HL-60/S4 treated with phorbol 12-myristate 13-acetate at 8.2 ng/mL for 4 days and 3 days (cell line): ENCODE data around the gene CAPN10.

Experiments
- in situ Hi-C: fragments of 300-500 bp; cut with MboI; formaldehyde crosslinking; loops from 2 replicates; pipeline ENCODE4 v1.15.0; 2022; ENCODE audit warnings: low sequenced_read_pairs

Gene CAPN10

DNA sequence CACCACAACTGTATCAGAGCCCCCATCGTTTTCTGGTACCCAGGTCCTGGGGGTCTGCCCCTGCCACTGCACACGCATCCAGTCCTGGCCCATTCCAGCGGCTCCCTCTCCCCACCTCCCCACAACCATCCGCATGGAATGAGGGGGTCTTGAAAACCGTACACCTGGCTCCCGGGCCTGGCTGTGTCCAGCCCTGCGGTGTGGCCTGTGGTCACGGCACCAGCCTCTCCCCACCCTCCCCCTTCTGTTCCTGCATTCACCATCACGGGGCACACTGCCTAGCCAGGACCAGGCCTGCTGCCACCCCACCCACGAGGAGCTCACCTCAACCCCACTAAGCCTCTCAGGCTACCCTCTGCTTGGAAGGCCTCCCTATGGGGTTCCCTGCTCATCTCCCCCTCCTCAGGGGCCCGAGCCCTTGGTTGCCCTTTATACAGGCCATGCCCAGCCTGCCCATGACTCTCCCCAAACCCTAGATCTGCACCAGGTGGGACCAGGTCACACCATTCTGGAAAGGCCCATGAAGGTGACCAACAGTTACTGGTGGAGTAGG, 50.1 kb downstream of the CAPN10 start:
- in situ Hi-C loops, result no loop called here

DNA sequence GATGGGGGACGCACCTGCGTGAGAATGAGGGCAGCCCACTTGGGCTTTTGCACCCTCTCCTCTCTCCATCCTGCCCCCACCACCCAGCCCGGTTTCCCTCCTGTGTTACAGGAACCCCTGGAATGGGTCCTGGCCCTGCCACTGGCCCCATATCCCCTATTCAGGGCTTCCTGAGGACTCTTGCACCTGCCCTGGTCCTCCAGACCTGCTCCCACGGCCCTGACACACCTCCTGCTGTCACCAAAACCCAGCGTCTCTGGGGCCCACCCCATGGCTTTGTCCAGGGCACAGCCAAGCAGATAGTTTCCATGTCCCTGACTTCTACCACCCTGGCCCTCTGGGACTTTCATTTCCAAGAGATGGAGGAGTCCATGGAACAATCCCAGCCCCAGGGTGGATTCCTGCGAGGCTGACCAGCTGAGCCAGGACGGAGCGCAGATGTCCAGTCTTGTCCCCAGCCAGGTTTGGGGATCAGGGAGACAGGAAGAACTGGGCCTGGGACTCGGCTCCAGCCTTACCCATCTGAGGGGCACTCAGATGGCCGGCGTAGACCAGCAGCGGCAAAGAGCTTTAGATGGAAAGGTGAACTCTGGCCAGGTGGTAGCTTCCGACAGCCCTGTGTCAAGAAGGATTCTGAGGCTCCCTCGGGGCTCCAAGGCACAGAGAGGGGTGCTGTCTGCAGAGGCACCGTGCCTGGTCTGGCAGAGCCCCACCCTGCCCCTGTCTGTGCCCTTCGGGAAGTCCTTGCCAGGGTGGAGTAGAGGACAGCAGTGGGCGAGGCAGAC, 50.8 kb downstream of the CAPN10 start:
- in situ Hi-C loops, result no loop called here

DNA sequence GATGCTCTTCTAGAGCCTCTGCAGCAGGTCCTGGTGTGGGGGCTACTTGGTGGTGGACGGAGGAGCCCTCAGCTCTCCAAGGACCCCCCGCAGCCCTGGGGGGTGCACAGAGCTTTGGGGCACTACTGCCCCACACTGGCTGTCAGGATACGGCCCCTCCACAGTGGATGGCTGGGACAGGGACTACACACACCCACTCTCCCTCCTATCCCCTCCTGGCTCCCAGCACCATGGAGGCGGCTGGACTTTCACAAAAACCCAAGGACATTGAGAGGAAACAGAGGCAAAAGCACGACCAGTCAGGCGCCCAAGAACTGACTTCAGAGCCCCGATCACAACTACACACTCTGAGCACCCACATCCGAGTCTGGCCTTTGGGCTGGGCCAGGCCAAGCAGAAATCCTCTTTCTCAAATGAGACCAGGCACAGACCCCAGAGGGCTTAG, 51.4 kb downstream of the CAPN10 start:
- in situ Hi-C loops, result no loop called here

DNA sequence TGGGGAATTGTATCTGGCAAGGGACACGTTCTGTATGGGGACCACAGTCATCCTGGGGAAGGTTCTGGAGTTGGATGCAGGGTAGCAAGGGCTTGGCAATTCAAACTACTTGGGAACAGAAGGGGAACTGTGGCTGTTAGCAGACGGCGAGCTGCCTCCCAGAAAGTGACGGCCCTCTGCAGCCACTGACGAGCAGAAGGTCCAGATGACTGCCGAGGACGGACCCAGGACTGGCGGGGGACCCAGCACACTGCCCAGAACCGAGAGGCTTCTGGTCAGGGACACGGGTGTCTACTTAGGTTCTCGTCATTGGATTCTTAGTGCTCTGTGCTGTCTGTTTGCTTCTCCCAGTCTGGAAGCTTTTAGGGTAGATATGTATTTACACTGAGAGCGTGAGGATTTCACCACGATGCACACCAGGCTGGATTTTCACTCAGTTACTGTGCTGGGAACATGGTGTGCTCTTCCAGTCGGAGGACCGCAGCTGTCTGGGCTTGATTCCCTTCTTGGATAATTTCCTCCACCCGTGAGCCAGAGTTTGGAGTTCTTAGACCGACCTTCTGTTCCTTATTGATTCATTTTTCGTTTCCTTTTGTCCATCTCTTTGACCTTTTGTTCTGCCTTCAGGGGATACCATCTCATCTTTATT, 52.1 kb downstream of the CAPN10 start:
- in situ Hi-C loops, result no loop called here

DNA sequence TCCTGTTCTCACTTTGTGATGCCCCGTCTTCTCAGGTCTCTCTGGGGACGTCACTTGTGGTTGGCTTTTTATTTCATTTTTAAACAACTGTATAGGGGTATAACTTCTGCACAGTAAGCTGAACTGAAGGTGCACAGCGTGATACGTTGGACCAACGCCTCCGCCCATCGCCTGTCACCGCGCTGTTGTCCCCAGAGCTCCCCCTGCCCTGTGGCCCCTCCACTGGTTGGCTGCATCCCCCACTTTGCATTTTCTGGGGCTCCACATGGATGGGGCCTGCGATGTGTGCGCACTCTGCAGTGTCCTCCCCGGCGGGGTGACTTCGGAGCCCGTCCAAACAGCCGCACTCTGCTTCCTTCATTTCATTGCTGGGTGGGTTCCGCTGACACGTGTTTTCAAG, 53.0 kb downstream of the CAPN10 start:
- in situ Hi-C loops, result no loop called here

DNA sequence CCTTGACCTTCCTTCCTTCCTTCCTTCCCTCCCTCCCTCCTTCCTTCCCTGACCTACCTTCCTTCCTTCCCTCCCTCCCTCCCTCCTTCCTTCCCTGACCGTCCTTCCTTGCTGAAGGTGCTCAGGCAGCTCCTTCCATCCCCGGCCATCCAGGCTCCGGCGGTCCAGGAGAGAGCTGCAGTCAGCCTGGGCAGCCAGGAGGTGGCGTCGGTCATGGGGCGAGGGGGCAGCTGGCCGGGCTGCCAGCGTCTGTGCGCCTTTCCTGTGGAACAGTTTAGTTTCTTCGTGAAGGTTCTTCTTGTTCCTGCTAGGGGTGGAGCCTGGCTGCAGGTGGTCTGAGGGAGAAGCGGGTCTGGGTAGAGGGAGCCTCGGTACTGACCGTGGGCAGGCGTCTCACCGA, 54.4 kb downstream of the CAPN10 start:
- in situ Hi-C loops, result no loop called here

DNA sequence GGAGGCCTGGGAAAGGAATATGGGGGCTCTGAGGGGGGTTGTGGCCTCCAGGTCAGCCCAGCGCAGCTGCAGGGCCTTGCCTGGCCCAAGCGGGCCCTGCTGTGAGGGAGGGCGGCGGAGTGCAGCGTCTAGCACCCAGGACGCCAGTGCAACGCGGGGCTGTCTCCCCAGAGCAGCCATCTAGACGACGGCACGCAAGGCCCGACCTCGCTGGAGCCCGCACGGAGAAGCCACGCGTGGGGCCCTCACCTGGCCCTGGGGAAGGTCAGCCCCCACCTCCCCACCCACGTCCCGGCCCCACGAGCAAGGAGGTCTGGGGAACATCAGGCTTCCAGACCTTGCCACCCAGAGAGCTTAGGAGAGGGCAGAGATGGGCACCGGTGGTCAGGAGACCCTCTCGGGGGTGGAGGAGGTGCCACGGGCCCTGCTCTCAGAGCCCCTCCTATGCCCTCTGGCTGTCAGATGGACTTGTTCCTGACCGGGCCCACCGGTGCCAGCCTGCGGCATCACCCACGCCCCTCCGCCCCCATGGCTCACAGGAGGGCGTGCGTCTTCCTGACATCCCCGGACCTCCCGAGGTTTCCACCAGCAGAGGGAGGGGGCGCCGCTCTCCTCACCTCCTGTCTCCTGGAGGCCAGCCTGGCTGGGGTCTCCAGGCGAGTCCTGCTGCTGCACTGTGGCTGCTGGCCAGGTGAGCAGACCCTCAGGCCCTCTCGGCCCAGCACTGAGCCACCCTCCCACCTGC, 55.7 kb downstream of the CAPN10 start:
- in situ Hi-C loops, result no loop called here

DNA sequence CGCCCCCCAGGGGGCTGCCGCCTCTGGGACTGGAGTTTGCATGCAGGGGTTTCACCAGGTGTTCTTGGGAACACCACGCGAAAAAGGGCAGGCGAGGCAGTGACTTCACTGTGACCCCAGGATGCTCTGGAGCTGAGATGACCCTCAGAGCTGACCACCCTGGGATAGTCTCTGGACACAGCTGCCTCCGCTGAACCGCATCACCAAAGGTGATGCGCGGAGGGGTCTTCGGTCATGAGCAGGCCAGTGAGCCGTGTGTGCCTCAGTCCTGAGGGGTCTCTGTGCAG, 56.2 kb downstream of the CAPN10 start:
- in situ Hi-C loops, result no loop called here

DNA sequence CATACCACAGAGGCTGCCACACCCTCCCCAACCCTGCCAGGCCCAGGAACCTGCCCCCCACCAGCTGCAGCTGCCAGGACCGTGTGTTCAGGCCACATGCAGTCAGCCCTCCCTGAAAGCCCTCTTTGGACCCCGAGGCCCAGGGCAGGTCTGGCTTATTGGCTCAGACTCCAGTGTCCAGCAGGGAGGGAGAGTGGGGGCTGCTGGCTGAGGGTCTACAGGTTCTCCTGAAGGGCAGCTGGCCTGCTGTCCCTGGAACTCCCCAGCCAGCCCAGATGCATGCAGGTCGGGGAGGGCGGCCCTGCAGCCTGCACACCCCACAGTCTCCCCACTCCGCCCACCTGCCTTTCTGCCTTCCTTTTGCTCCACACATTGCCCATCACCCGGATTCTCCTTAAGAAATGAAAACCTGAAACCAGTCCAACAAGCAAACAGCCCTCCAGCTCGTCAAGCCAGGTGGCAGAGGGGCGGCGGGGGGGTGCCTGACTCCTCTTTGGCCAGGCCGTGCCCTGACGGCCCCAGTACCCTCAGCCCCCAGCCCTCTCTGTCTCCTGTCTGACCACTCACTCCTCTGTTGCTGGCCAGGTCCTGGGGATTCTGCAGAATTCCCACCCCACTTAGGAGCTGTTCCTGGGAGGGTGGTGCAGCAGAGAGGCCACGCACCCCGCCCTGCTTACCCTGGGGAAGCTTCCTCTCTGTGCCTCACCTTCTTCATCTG, 56.7 kb downstream of the CAPN10 start:
- in situ Hi-C loops, result no loop called here

DNA sequence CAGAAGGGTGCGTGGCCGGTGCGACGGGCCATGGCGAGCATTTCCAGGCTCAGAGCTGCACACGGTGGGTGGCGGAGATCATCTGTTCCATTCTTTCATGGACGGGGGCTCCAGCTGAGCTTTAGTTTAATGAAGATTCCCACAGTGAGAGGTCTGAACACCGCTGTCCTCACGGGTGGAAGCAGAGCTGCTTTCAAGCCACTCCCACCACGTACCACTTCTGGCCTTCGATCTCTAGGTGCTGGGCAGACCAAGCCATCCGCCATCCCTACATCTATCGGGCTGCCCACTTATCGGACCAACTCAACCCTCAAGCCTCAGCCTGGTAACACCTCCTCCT, 57.2 kb downstream of the CAPN10 start:
- in situ Hi-C loops, result no loop called here

DNA sequence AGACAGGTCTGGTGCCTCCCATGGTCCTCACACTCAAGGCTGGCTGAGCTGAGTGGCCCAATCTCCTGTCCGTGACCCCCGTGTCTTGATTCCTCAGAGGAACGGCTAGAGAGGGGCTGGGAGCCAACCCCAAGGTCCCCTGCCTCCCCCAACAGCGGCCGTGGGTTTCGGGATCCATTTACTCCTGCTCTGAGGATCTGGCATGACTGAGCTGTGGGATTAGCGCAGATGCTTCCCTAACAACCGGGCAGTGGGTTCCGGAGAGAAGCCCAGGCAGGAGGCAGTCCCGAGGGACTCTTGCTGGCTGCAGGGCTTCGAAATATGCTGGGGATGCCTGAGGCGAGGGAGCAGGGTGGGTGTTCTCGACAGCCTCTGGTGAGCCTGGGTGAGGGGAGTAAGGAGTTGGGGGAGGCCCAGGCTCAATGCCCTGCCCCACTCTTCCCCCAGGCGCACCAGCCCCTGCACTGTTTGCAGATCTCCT, 57.7 kb downstream of the CAPN10 start:
- in situ Hi-C loops, result no loop called here

DNA sequence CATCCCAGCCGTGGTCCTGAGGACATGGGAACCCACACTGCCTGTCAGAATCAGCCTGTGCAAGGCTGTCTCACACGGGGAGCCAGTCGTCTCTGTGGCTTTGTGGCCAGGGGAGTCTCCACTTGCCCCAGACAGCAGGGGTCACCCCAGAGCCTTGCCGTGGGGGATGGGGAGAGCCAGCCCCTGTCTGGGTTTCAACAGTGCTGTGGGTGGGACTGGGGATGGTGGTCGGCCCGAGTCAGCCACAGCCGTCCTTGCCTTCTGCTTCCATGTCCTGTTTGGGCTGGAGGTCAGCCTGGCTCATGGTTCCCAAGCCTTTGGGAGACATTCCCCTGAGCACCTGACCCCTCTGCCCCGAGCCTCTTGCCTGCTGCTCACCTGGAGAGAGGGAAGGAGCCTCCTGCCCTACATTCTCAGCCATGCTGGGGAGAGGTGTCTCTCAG, 58.3 kb downstream of the CAPN10 start:
- in situ Hi-C loops, result no loop called here

DNA sequence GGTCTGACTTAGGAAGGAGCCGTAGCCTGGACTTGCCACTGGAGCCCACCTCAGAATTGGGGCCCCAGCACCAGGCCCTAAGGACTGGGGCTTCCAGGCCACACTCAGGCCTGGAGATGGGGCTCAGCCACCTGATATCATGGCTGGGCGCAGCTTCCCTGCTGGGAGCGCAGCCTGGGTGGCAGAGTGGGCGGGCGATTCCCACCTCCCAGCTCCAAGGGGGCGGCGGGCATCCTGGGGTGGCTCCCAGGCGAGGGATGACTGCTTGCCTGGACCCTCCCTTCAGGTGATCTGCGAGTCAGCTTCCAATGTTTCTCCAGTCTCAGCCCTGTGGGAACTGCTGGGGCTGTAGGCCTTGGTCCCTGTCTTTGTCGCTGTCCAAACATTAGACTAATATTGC, 58.8 kb downstream of the CAPN10 start:
- in situ Hi-C loops, result no loop called here

DNA sequence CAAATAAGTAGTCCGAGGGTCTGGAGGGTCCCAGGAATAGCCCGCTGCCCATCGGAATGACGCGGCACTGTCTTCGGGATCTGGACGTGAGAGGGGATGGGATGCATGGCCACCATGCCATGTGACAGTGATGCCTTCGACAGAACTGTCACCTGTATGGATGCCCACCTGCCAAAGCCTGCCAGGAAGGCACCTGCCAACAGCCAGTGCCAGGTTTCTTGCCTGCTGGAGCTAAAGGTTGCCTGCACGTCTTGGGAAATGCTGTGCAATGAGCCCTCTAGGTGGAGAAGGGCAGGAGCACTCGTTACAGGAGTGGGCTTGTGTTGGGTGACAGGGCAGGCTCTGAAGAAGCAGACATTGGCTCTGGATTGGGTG, 59.3 kb downstream of the CAPN10 start:
- in situ Hi-C loops, result no loop called here

DNA sequence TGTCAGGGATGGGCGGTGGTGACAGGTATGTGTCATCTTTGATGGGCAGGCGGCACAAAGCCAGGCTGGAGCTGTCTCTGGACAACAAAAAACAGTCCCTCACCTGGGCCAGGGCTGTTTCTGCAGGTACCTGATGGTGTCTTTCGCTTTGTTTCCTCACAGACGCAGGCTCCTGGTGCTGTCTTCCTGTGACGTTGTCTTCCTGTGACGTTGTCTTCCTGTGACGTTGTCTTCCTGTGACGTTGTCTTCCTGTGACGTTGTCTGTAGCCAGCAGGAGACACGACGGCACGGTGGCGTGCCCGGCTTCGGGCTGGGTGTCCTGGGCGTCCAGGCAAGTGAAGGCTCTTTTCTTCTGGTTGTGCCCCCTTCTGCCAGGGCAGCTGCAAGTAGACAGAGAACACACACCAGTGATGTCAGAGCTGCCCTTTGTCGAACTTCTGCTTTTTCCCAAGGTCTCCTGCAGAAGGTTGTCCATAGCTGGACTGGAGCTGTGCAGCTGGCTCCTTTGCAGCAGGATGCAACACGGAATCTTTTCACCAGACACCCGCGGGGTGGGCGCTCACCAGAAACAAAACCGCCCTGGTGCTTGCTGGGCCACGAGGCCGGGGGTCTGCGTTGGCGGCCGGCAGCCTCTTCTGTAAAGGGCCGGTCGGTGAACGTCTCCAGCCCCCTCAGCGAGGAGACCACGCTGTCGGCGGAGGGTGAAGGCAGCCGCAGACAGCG, 59.8 kb downstream of the CAPN10 start:
- in situ Hi-C loops, result no loop called here

DNA sequence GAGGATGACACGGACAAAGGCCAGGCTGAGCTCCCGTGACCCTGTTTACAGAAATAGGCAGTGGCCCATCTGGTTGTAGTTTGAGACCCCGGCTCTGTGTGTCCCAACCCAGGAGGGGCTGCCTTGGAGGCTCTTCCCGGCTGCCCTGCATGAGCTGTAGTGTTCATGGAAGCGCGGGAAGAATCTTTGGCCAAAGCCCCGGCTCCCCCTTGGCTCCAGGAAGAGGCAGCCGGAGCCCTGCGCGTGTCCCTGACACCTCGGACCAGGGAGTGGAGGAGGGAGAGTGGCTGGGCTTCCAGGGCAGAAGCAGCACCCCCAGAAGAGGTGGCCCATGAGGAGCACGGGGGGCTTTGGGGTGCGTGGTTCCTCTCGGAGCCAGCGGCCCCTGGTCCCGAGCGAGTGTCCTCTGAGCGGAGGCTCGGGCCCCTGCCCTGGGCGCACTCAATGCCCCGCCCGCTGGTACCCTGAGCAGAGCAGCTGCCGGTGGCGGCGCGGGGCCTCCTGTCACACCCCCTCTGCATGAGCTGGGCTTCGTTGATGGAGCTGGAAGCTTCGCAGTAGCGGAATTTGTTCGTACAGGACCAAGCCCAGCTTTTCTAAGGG, 60.5 kb downstream of the CAPN10 start:
- in situ Hi-C loops, result no loop called here

DNA sequence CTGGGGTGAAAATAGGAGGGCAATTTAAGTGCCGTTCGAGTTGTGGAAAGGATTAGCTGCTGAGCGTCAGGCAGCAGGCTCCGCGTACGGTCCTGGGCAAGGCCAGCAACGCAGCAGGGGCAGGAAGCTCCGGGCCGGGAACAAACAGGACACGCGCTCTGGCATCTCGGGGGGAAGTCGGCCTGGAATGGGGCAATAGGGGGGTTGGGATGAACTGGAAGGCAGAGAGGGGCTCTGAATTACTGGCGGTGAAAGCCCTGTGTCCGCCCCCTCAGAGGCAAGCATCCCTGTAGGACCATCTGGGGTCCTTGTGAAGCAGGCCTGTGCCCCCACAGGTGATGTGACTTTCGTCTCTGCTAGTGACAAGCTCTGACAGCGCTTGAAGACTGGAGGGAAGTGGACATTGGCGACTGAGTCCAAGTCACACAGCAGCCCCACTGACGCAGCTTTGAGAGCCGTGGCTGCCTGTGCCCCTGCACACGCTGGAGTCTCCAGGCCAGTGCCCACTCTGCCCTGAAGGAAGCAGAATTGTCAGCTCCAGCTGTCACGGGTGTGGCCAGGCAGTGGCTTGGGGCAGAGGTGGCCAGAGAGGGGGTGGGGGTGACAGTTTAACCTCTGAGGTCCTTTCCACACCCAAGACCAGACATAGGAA, 61.1 kb downstream of the CAPN10 start:
- in situ Hi-C loops, result no loop called here

DNA sequence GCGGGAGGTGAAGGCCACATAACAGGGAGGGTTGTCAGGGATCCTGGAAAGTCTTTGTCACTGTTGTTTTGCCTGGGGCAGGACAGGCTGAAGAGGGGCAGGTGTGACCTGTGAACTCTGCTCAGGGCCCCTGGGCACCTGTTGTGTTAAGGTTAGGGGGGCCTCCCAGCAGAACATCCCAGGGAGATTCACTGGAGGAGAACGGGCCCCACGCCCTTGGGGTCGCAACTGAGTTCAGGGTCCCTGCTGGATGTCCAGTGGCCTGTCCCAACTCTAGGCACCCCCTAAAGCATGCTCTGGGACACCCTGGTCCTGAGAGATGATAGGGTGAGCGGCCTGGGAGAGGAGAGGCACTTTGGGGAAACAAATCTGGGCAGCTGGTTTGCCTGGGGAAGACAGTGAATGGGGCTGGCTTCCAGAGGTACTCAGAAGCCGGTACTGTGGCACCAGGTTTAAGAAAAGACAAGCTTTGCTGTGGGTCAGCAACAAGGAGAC, 61.7 kb downstream of the CAPN10 start:
- in situ Hi-C loops, result no loop called here
